PC-9 (cell line): ENCODE measurements around the gene FOXD3.

Experiments
- EZH2 ChIP-seq: fragments of 200-600 bp; sonication (generic); IDR thresholded peaks from 2 replicates; pipeline ENCODE4 v1.8.0; 2017; ENCODE audit warnings: antibody characterized with exemption, low read depth
- TF ChIP-seq, protein P1 (sequence below): fragments of 200-600 bp; sonication (generic); conservative IDR thresholded peaks from 2 replicates; pipeline ENCODE4 v1.6.1; 2017; ENCODE audit warnings: mixed run types, antibody characterized with exemption, mild to moderate bottlenecking, moderate library complexity

DNA sequence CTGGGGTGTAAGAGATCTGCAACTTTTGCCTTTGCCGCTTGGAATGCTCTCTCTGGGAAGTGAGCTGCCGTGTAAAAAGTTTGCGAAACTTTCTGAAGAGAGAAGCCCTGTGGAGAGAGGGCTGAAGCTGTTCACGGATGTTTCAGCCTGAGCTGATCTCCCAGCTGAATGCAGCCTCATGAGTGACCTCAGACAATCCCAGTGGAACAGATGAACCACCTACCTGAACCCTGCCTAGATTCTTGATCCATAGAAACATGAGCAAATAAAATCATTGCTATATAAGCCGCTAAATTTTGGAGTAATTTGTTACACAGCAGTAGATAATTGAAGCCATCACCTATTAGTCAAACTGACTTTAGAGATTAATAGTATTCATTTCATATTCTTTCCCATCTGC, 40.6 kb downstream of the FOXD3 start:
- TF ChIP-seq, protein P1, sequence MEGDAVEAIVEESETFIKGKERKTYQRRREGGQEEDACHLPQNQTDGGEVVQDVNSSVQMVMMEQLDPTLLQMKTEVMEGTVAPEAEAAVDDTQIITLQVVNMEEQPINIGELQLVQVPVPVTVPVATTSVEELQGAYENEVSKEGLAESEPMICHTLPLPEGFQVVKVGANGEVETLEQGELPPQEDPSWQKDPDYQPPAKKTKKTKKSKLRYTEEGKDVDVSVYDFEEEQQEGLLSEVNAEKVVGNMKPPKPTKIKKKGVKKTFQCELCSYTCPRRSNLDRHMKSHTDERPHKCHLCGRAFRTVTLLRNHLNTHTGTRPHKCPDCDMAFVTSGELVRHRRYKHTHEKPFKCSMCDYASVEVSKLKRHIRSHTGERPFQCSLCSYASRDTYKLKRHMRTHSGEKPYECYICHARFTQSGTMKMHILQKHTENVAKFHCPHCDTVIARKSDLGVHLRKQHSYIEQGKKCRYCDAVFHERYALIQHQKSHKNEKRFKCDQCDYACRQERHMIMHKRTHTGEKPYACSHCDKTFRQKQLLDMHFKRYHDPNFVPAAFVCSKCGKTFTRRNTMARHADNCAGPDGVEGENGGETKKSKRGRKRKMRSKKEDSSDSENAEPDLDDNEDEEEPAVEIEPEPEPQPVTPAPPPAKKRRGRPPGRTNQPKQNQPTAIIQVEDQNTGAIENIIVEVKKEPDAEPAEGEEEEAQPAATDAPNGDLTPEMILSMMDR, result no peak
- TF ChIP-seq EZH2, result no peak
